ENCODE measurements around the gene SYTL2.
"Not testable (repeated sequence)": the region's sequence is repeated elsewhere in the genome, so short reads cannot be mapped to it uniquely, and the experiment has no call there.

The SYTL2 gene

DNA sequence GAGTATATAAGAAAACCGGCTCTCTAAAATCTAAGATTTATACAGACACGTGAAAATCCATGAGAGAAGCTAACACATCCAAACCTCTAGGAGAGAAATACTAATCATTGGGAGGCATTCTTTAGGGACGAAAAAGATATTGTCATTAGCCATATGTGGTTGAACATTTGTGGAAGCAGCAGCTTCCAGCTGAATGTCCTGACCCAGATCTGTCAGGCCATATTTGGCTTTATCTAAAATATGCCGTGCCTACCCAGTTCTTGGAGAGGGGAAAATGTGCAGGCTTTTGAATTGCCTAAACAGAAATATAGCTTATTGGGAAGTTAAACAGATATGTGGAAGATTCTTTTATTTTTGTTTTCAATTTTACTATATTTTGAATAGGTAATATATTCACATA lies 131.4 kb downstream of the SYTL2 start:
- Histone ChIP-seq H3K79me2 (ENCODE audit: insufficient read depth, low read depth) (no peaks in the 10 kb centered on the region), H3K4me3 (IDR thresholded peaks at IDR 0.05; ENCODE audit: insufficient read depth, low read depth, low read length) (no peak overlapping the region), H3K36me3 (ENCODE audit: insufficient read depth) (no peaks in the 10 kb centered on the region), H2AFZ (ENCODE audit: low read depth) (no peak overlapping the region), H3K27ac (no peak overlapping the region), H4K20me1 (ENCODE audit: insufficient read depth) (no peaks in the 10 kb centered on the region), H3K27me3 (ENCODE audit: insufficient read depth, low read depth) (no peaks in the 10 kb centered on the region), H3K9ac (no peak overlapping the region), H3K4me1 (ENCODE audit: low read depth, poor library complexity, severe bottlenecking) (peaks cover 14% of the 10 kb centered on the region), H3K4me2 (no peak overlapping the region)
- TF ChIP-seq, protein P1, sequence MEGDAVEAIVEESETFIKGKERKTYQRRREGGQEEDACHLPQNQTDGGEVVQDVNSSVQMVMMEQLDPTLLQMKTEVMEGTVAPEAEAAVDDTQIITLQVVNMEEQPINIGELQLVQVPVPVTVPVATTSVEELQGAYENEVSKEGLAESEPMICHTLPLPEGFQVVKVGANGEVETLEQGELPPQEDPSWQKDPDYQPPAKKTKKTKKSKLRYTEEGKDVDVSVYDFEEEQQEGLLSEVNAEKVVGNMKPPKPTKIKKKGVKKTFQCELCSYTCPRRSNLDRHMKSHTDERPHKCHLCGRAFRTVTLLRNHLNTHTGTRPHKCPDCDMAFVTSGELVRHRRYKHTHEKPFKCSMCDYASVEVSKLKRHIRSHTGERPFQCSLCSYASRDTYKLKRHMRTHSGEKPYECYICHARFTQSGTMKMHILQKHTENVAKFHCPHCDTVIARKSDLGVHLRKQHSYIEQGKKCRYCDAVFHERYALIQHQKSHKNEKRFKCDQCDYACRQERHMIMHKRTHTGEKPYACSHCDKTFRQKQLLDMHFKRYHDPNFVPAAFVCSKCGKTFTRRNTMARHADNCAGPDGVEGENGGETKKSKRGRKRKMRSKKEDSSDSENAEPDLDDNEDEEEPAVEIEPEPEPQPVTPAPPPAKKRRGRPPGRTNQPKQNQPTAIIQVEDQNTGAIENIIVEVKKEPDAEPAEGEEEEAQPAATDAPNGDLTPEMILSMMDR (conservative IDR thresholded peaks at IDR 0.05; ENCODE audit: low read depth, low read length): no peak

DNA sequence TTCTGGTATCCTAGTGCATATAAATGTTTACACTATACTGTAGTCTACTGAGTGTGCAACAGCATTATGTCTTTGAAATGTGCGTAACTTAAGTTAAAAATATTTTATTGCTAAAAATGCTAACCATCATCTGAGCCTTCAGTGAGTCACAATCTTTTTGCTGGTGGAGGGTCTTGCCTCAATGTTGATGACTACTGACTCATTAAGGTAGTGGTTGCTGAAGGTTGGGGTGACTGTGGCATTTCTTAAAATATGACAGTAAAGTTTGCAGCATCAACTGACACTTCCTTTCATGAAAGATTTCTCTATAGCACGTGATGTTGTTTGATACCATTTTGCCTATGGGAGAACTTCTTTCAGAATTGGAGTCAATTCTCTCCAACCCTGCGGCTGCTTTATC lies 137.5 kb downstream of the SYTL2 start:
- Histone ChIP-seq H3K36me3 (ENCODE audit: insufficient read depth) (no peaks in the 10 kb centered on the region), H3K4me2 (no peak overlapping the region), H3K27ac (no peak overlapping the region), H4K20me1 (ENCODE audit: insufficient read depth) (no peaks in the 10 kb centered on the region), H3K4me1 (ENCODE audit: low read depth, poor library complexity, severe bottlenecking) (no peaks in the 10 kb centered on the region), H3K79me2 (ENCODE audit: insufficient read depth, low read depth) (no peaks in the 10 kb centered on the region), H3K27me3 (ENCODE audit: insufficient read depth, low read depth) (no peaks in the 10 kb centered on the region), H3K4me3 (IDR thresholded peaks at IDR 0.05; ENCODE audit: insufficient read depth, low read depth, low read length) (no peak overlapping the region), H2AFZ (ENCODE audit: low read depth) (no peak overlapping the region), H3K9ac (no peak overlapping the region)
- TF ChIP-seq, protein P1 (conservative IDR thresholded peaks at IDR 0.05; ENCODE audit: low read depth, low read length): no peak

DNA sequence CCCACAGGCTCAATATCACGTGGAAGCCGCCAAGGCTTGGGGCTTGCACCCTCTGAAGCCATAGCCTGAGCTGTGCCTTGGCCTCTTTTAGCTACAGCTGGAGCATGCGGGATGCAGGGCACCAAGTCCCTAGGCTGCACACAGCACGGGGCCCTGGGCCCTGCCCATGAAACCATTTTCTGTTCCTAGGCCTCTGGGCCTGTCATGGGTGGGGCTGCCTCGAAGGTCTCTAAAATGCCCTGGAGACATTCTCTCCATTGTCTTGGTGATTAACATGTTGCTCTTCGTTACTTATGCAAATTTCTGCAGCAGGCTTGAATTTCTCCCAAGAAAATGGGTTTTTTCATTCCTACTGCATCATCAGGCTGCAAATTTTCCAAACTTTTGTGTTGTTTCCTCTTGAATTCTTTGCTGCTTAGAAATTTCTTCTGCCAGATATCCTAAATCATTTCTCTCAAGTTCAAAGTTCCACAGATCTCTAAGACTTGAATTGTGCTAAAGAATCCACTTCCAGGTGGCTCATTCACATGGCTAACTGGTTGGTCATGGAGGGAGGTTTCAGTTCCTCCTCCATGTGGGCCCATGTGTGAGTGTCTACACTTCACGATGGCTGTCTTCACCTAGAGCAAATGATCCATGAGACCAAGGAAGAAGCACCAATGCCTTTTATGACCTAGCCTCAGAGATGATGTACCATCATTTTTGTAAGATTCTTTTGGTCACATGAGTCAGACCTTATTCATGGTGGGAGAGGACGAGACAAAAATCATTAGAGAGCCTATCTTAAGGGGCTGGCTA lies 138.6 kb downstream of the SYTL2 start:
- Histone ChIP-seq H2AFZ (ENCODE audit: low read depth) (no peak overlapping the region), H4K20me1 (ENCODE audit: insufficient read depth) (no peaks in the 10 kb centered on the region)

DNA sequence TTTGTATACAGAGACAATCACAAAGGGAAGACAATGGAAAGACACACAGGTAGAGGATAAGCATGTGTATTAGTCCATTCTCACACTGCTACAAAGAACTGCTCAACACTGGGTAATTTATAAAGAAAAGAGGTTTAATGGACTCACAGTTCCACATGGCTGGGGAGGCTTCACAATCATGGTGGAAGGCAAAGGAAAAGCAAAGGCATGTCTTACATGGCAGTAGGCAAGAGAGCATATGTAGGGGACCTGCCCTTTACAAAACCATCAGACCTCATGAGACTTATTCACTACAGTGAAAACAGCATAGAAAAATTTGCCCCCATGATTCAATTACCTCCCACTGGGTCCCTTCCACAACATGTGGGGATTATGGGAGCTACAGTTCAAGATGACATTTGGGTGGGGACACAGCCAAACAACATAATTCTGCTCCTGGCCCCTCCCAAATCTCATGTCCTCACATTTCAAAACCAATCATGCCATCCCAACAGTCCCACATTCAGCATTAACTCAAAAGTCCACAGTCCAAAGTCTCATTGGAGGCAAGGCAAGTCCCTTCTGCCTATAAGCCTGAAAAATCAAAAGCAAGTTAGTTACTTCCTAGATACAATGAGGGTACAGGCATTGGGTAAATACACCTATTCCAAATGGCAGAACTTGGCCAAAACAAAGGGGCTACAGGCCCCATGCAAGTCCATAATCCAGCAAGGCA lies 139.8 kb downstream of the SYTL2 start:
- H2AFZ ChIP-seq (ENCODE audit: low read depth); H3K4me3 ChIP-seq (IDR thresholded peaks at IDR 0.05; ENCODE audit: insufficient read depth, low read depth, low read length); H3K9ac ChIP-seq; H3K4me1 ChIP-seq (ENCODE audit: low read depth, poor library complexity, severe bottlenecking); H3K79me2 ChIP-seq (ENCODE audit: insufficient read depth, low read depth); H3K36me3 ChIP-seq (ENCODE audit: insufficient read depth); H4K20me1 ChIP-seq (ENCODE audit: insufficient read depth); H3K4me2 ChIP-seq; H3K27ac ChIP-seq; H3K27me3 ChIP-seq (ENCODE audit: insufficient read depth, low read depth): not testable (repeated sequence)

More for the DNA sequence above, 138.6 kb downstream of the SYTL2 start:
- H3K27me3 ChIP-seq (ENCODE audit: insufficient read depth, low read depth): no peaks in the 10 kb centered on the region
- H3K4me2 ChIP-seq: no peak overlapping the region
- no peaks in the 10 kb centered on the region for H3K79me2 ChIP-seq (ENCODE audit: insufficient read depth, low read depth)
- H3K4me1 ChIP-seq (ENCODE audit: low read depth, poor library complexity, severe bottlenecking): no peaks in the 10 kb centered on the region
- TF ChIP-seq, protein P1 (conservative IDR thresholded peaks at IDR 0.05; ENCODE audit: low read depth, low read length): no peak
- H3K9ac ChIP-seq: no peak overlapping the region
- H3K4me3 ChIP-seq (IDR thresholded peaks at IDR 0.05; ENCODE audit: insufficient read depth, low read depth, low read length): no peak overlapping the region
- H3K36me3 ChIP-seq (ENCODE audit: insufficient read depth): no peaks in the 10 kb centered on the region
- H3K27ac ChIP-seq: no peak overlapping the region

DNA sequence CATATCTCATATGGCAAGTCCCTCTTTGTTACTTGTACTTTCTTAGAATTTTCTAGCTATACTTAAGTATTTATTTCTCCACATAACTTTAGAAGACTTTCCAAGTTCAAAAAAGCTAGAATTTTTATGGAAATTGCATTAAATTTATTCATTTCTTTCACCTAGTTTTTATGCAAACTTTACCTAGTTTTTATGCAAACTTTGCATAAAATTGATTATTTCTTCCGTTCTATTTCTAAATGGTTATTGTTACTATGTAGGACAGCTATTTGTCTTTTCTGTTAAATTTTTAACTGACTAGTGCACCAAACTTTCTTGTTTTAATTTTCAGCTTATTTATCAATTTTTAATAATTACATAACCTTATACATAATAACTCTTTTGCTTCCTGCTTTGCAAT lies 142.8 kb downstream of the SYTL2 start:
- H3K9ac ChIP-seq: no peak overlapping the region
- no peaks in the 10 kb centered on the region for H3K36me3 ChIP-seq (ENCODE audit: insufficient read depth)
- H4K20me1 ChIP-seq (ENCODE audit: insufficient read depth): peaks cover 4% of the 10 kb centered on the region
- H3K4me2 ChIP-seq: no peak overlapping the region
- H3K4me1 ChIP-seq (ENCODE audit: low read depth, poor library complexity, severe bottlenecking): peaks cover 7% of the 10 kb centered on the region
- H3K27me3 ChIP-seq (ENCODE audit: insufficient read depth, low read depth): no peaks in the 10 kb centered on the region
- no peak overlapping the region for H2AFZ ChIP-seq (ENCODE audit: low read depth)
- peaks cover 17% of the 10 kb centered on the region for H3K79me2 ChIP-seq (ENCODE audit: insufficient read depth, low read depth)
- no peak overlapping the region for H3K27ac ChIP-seq
- TF ChIP-seq, protein P1 (conservative IDR thresholded peaks at IDR 0.05; ENCODE audit: low read depth, low read length): no peak
- H3K4me3 ChIP-seq (IDR thresholded peaks at IDR 0.05; ENCODE audit: insufficient read depth, low read depth, low read length): no peak overlapping the region
